Neutrophil (primary cell): ENCODE results near the gene SAMD3.

Source experiments
- H3K27ac ChIP-seq: fragments of 200-600 bp; sonication (generic); 2 replicates; pipeline ENCODE4 v1.5.1; 2016; ENCODE audit warnings: mild to moderate bottlenecking, moderate library complexity
- H3K27me3 ChIP-seq: fragments of 200-600 bp; sonication (generic); 2 replicates; pipeline ENCODE4 v1.6.0; 2016; ENCODE audit warnings: mild to moderate bottlenecking
- H3K36me3 ChIP-seq: fragments of 200-600 bp; sonication (generic); 2 replicates; pipeline ENCODE4 v1.5.1; 2017
- H3K4me1 ChIP-seq, 2 experiments: fragments of 200-600 bp in 1 of 2; sonication (generic) in 1 of 2; 1 replicate in 1 of 2; 2 replicates in 1 of 2; pipeline versions ENCODE4 v1.5.1 to v1.6.1; 2013 to 2016; ENCODE audit warnings: low read depth in 1 of 2, low read length in 1 of 2, mild to moderate bottlenecking in 1 of 2, moderate library complexity in 1 of 2; ENCODE audit not compliant: control insufficient read depth in 1 of 2, insufficient read depth in 1 of 2
- H3K4me3 ChIP-seq, 2 experiments: fragments of 200-600 bp in 1 of 2; sonication (generic) in 1 of 2; 1 replicate in 1 of 2; 2 replicates in 1 of 2; pipeline ENCODE4 v1.5.1; 2013 to 2016; ENCODE audit warnings: low read depth in 1 of 2, low read length in 1 of 2, mild to moderate bottlenecking in 1 of 2, moderate library complexity in 1 of 2
- H3K9me3 ChIP-seq: fragments of 200-600 bp; sonication (generic); 2 replicates; pipeline ENCODE4 v1.5.1; 2016
- TF ChIP-seq, protein P1 (sequence below): fragments of 200-600 bp; sonication (generic); IDR thresholded peaks from 2 replicates; pipeline ENCODE4 v1.5.1; 2016; ENCODE audit warnings: antibody characterized with exemption

The SAMD3 gene

DNA sequence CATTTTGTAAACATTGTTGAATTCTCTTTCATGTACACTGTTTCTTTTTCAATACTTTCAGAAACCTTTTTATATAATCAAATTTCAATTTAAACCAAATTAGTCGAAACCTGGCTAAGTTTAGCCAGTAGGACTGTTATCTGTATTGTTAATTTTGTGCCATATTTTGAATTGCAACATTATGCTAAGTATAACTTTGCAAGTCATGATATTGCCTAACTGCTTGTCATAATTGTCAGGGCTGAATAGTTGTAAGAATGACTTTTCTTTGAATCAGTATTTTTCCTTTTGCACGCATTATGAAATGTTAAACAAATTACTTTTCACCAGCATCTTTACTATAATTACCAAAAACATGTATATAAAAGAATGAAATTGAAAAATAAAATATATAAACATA lies 82.7 kb downstream of the SAMD3 start:
- no peaks in the 10 kb centered on the region for H3K27me3 ChIP-seq
- peaks cover 0 to 3% of the 10 kb centered on the region in 2 experiments for H3K4me1 ChIP-seq
- H3K27ac ChIP-seq: no peak overlapping the region
- TF ChIP-seq, protein P1, sequence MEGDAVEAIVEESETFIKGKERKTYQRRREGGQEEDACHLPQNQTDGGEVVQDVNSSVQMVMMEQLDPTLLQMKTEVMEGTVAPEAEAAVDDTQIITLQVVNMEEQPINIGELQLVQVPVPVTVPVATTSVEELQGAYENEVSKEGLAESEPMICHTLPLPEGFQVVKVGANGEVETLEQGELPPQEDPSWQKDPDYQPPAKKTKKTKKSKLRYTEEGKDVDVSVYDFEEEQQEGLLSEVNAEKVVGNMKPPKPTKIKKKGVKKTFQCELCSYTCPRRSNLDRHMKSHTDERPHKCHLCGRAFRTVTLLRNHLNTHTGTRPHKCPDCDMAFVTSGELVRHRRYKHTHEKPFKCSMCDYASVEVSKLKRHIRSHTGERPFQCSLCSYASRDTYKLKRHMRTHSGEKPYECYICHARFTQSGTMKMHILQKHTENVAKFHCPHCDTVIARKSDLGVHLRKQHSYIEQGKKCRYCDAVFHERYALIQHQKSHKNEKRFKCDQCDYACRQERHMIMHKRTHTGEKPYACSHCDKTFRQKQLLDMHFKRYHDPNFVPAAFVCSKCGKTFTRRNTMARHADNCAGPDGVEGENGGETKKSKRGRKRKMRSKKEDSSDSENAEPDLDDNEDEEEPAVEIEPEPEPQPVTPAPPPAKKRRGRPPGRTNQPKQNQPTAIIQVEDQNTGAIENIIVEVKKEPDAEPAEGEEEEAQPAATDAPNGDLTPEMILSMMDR: no peak
- no peak overlapping the region for H3K4me3 ChIP-seq
- no peaks in the 10 kb centered on the region for H3K36me3 ChIP-seq
- H3K9me3 ChIP-seq: no peaks in the 10 kb centered on the region

GRCh38 chr6:130138909-130139242 lies 83.9 kb downstream of the SAMD3 start:
- no peaks in the 10 kb centered on the region for H3K36me3 ChIP-seq
- H3K4me3 ChIP-seq: no peak overlapping the region
- no peaks in the 10 kb centered on the region for H3K27me3 ChIP-seq
- no peaks in the 10 kb centered on the region for H3K9me3 ChIP-seq
- TF ChIP-seq, protein P1: no peak
- no peak overlapping the region for H3K27ac ChIP-seq
- H3K4me1 ChIP-seq: peaks cover 0 to 3% of the 10 kb centered on the region in 2 experiments

GRCh38 chr6:130138116-130138908 lies 84.4 kb downstream of the SAMD3 start:
- TF ChIP-seq, protein P1: no peak
- Histone ChIP-seq H3K4me3 (no peak overlapping the region), H3K27ac (no peak overlapping the region), H3K36me3 (no peaks in the 10 kb centered on the region), H3K9me3 (no peaks in the 10 kb centered on the region), H3K27me3 (no peaks in the 10 kb centered on the region), H3K4me1 (peaks cover 0 to 3% of the 10 kb centered on the region in 2 experiments)

GRCh38 chr6:130136798-130137197 lies 86.0 kb downstream of the SAMD3 start:
- H3K4me3 ChIP-seq: no peak overlapping the region
- no peaks in the 10 kb centered on the region for H3K9me3 ChIP-seq
- H3K36me3 ChIP-seq: no peaks in the 10 kb centered on the region
- TF ChIP-seq, protein P1: no peak
- H3K27ac ChIP-seq: no peak overlapping the region
- H3K4me1 ChIP-seq: peaks cover 0 to 3% of the 10 kb centered on the region in 2 experiments
- no peaks in the 10 kb centered on the region for H3K27me3 ChIP-seq

GRCh38 chr6:130134582-130134981 lies 88.2 kb downstream of the SAMD3 start:
- no peak overlapping the region for H3K4me3 ChIP-seq
- H3K36me3 ChIP-seq: no peaks in the 10 kb centered on the region
- H3K9me3 ChIP-seq: no peaks in the 10 kb centered on the region
- TF ChIP-seq, protein P1: no peak
- no peaks in the 10 kb centered on the region for H3K4me1 ChIP-seq
- no peaks in the 10 kb centered on the region for H3K27me3 ChIP-seq
- no peak overlapping the region for H3K27ac ChIP-seq
